ENCODE measurements around the gene C5orf52.
"Not testable (repeated sequence)": the region's sequence is repeated elsewhere in the genome, so short reads cannot be mapped to it uniquely, and the experiment has no call there.

The C5orf52 gene

DNA sequence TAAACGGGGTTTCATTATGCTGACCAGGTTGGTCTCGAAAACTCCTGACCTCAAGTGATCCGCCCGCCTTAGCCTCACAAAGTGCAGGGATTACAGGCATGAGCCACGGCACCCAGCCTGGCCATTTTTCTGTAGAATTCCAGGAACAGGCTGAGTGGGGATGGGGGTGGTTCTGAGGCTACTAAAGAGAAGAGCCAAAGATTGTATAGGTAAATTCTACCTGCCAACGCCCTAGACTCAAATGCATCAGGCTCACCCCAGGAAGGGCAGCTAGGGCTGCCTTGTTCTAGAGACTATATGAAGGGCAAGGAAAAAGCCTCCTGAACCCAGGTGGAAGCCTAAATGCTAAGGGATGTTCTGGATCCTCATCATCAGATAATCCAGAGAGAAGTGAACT, 1.6 kb upstream of the C5orf52 start:
- in situ Hi-C loops (cut with HindIII; ENCODE audit: low pct_ligation_motif_present, low sequenced_read_pairs): no loop called here
- TF ChIP-seq, protein P1, sequence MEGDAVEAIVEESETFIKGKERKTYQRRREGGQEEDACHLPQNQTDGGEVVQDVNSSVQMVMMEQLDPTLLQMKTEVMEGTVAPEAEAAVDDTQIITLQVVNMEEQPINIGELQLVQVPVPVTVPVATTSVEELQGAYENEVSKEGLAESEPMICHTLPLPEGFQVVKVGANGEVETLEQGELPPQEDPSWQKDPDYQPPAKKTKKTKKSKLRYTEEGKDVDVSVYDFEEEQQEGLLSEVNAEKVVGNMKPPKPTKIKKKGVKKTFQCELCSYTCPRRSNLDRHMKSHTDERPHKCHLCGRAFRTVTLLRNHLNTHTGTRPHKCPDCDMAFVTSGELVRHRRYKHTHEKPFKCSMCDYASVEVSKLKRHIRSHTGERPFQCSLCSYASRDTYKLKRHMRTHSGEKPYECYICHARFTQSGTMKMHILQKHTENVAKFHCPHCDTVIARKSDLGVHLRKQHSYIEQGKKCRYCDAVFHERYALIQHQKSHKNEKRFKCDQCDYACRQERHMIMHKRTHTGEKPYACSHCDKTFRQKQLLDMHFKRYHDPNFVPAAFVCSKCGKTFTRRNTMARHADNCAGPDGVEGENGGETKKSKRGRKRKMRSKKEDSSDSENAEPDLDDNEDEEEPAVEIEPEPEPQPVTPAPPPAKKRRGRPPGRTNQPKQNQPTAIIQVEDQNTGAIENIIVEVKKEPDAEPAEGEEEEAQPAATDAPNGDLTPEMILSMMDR (IDR thresholded peaks at IDR 0.05; ENCODE audit: low read depth, low read length, missing control alignments): no peak
- DNase-seq: no peak

DNA sequence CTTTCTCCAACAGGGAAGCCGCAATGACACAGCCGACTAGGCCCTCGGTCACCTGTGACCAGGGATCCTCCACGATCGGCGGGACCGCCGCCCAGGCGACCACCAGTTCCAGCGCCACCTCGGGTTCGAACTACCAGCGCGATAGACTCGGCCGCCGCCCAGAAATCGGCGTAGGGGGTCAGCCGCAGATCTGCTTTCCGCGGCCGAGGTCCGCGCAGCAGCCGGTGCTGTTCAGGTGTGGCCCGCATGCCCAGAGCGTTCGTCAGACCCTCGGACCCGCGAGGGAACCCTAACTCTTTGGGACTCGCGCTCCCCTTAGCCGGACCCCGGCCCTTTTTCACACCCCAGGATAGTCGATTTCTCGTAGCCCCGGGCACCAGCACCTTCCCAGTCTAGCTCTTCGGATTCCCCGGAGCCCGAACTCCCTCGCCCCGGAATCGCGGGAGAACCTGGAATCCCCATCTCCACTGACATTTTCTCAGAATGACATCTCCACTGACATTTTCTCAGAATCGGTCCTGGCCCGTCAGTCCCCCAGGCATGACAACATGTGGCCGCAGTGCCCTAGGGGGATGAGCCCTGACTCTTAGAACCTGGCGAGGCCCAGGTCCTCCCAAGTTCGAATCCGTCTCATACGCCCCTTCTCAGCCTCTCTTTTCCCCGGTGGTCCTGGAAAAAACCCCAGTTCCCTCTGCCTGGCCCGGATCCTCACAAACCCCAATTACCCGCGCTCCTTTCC, 428 bp downstream of the C5orf52 start:
- no peak overlapping the region for H3K27ac ChIP-seq
- TF ChIP-seq, protein P1 (IDR thresholded peaks at IDR 0.05; ENCODE audit: low read depth, low read length, missing control alignments): no peak
- DNase-seq: no peak
- in situ Hi-C loops (cut with HindIII; ENCODE audit: low pct_ligation_motif_present, low sequenced_read_pairs): no loop called here
- H3K27me3 ChIP-seq (replicated peaks): no peaks in the 10 kb centered on the region
- H3K36me3 ChIP-seq (replicated peaks): no peaks in the 10 kb centered on the region
- peak overlapping the region; percentile 80 for H3K4me3 ChIP-seq (ENCODE audit: low read depth, low read length)

More for the DNA sequence above, 1.6 kb upstream of the C5orf52 start:
- no peaks in the 10 kb centered on the region for H3K27me3 ChIP-seq (replicated peaks)
- H3K4me3 ChIP-seq (ENCODE audit: low read depth, low read length): no peak overlapping the region
- no peak overlapping the region for H3K27ac ChIP-seq
- H3K36me3 ChIP-seq (replicated peaks): no peaks in the 10 kb centered on the region

DNA sequence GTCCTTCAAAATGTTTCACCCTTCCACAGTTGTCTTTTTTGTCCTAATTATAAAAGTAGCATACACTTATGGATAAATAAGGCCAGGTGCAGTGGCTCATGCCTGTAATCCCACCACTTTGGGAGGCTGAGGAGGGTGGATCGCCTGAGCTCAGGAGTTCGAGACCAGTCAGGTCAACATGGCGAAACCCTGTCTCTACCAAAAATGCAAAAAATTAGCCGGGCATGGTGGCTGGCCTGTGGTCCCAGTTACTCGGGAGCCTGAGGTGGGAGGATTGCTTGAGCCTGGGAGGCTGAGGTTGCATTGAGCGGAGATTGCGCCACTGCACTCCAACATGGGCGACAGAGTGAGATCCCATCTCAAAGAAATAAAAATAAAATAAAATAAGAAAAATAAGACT, 1.6 kb downstream of the C5orf52 start:
- DNase-seq: no peak
- Histone ChIP-seq H3K36me3 (replicated peaks) (no peaks in the 10 kb centered on the region), H3K4me3 (ENCODE audit: low read depth, low read length) (no peak overlapping the region), H3K27me3 (replicated peaks) (no peaks in the 10 kb centered on the region), H3K27ac (no peak overlapping the region)
- in situ Hi-C loops (cut with HindIII; ENCODE audit: low pct_ligation_motif_present, low sequenced_read_pairs): no loop called here
- TF ChIP-seq, protein P1 (IDR thresholded peaks at IDR 0.05; ENCODE audit: low read depth, low read length, missing control alignments): no peak

DNA sequence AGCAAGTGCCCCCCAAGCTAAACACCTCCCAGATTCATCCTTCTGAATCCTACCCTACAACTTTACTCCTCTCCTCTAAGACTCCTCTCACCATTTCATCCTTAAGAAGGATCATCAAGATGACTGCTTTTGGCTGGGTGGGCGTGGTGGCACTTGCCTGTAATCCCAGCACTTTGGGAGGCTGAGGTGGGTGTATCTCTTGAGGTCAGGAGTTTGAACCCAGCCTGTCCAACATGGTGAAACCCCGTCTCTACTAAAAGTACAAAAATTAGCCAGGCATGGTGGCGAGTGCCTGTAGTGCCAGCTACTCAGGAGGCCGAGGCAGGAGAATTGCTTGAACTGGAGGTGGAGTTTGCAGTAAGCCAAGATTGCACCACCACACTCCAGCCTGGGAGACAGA, 3.0 kb downstream of the C5orf52 start:
- H3K27ac ChIP-seq; H3K27me3 ChIP-seq (replicated peaks); H3K36me3 ChIP-seq (replicated peaks); H3K4me3 ChIP-seq (ENCODE audit: low read depth, low read length); in situ Hi-C loops (cut with HindIII; ENCODE audit: low pct_ligation_motif_present, low sequenced_read_pairs); DNase-seq: not testable (repeated sequence)

DNA sequence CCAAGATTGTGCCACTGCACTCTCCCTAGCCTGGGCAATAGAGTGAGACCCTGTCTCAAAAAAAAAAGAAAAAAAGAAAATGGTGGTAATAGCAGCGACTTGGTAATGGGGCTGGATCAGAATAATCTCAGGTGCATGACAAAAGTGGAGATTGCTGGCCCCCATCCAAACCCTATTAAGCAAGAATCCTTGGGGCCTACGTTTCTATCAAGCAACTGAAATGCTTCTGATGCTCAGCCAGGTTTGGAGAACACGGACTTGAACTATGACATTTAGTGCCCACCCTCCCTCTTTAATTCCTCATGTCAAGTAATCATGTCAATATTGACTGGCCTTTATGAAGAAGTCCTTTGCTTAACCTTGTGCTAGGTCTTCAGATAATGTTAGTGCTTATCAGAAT, 6.6 kb downstream of the C5orf52 start:
- TF ChIP-seq, protein P1 (IDR thresholded peaks at IDR 0.05; ENCODE audit: low read depth, low read length, missing control alignments): no peak
- no peaks in the 10 kb centered on the region for H3K36me3 ChIP-seq (replicated peaks)
- in situ Hi-C loops (cut with HindIII; ENCODE audit: low pct_ligation_motif_present, low sequenced_read_pairs): no loop called here
- no peak overlapping the region for H3K27ac ChIP-seq
- DNase-seq: no peak
- H3K27me3 ChIP-seq (replicated peaks): no peaks in the 10 kb centered on the region
- no peak overlapping the region for H3K4me3 ChIP-seq (ENCODE audit: low read depth, low read length)

DNA sequence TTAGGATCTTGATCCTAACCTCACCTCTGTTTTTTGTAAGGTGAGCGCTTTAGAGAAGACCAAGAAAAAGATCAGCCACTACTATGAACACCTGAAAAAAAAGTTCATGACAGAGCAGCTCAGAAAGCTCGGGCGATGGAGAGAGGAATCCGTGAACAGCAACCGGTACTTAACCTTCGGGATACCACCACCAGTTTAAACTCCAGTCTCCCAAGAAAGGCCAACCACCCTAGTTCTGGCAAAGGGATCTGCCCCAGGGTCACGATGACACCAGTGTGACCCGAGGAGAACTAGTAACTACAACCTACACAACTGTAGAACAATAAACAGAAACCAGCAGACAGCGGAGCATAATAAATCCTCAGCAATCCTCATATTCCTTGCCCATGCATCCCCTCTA, 8.5 kb downstream of the C5orf52 start:
- in situ Hi-C loops (cut with HindIII; ENCODE audit: low pct_ligation_motif_present, low sequenced_read_pairs): no loop called here
- Histone ChIP-seq H3K27me3 (replicated peaks) (no peaks in the 10 kb centered on the region), H3K36me3 (replicated peaks) (no peaks in the 10 kb centered on the region), H3K27ac (no peak overlapping the region), H3K4me3 (ENCODE audit: low read depth, low read length) (no peak overlapping the region)
- DNase-seq: no peak
- TF ChIP-seq, protein P1 (IDR thresholded peaks at IDR 0.05; ENCODE audit: low read depth, low read length, missing control alignments): no peak
